ENCODE measurements around the gene NUP93. TPM values are rescaled to one million over a fixed set of nuclear protein-coding genes. Genes with fewer than 3 reads are reported as not detected.
"Not testable (repeated sequence)": the region's sequence is repeated elsewhere in the genome, so short reads cannot be mapped to it uniquely, and the experiment has no call there.

The NUP93 gene
- total RNA-seq, 1 donor from 2014 or later = 92.9 TPM

- H3K27ac Mint-ChIP-seq (ENCODE audit: unreplicated experiment) = no peak overlapping the region
- DNase-seq (ENCODE audit: low spot score) = no peak
- no peaks in the 10 kb centered on the region for H3K36me3 Mint-ChIP-seq (ENCODE audit: low read depth, unreplicated experiment)
- no peak for TF ChIP-seq CTCF (IDR thresholded peaks at IDR 0.05; ENCODE audit: unreplicated experiment)
- peaks cover 6% of the 10 kb centered on the region for H3K4me1 Mint-ChIP-seq (ENCODE audit: unreplicated experiment)
- H3K9me3 Mint-ChIP-seq (ENCODE audit: unreplicated experiment) = no peaks in the 10 kb centered on the region
- H3K4me3 Mint-ChIP-seq (ENCODE audit: unreplicated experiment) = no peak overlapping the region
- peaks cover 8% of the 10 kb centered on the region for H3K27me3 Mint-ChIP-seq (ENCODE audit: unreplicated experiment)
Measured at GRCh38 chr16:56865394-56866062, 135.6 kb downstream of the NUP93 start.

GRCh38 chr16:56866955-56867830 is 137.3 kb downstream of the NUP93 start:
- H3K27me3 Mint-ChIP-seq (ENCODE audit: unreplicated experiment) = peaks cover 4% of the 10 kb centered on the region
- DNase-seq (ENCODE audit: low spot score) = peak; percentile 54
- H3K4me1 Mint-ChIP-seq (ENCODE audit: unreplicated experiment) = no peaks in the 10 kb centered on the region
- no peak overlapping the region for H3K4me3 Mint-ChIP-seq (ENCODE audit: unreplicated experiment)
- no peaks in the 10 kb centered on the region for H3K36me3 Mint-ChIP-seq (ENCODE audit: low read depth, unreplicated experiment)
- peak; percentile 86 for TF ChIP-seq CTCF (IDR thresholded peaks at IDR 0.05; ENCODE audit: unreplicated experiment)
- no peak overlapping the region for H3K27ac Mint-ChIP-seq (ENCODE audit: unreplicated experiment)
- no peaks in the 10 kb centered on the region for H3K9me3 Mint-ChIP-seq (ENCODE audit: unreplicated experiment)

GRCh38 chr16:56868175-56868574 is 138.2 kb downstream of the NUP93 start:
- Mint-ChIP-seq H3K4me1 (ENCODE audit: unreplicated experiment) (no peaks in the 10 kb centered on the region), H3K27ac (ENCODE audit: unreplicated experiment) (no peak overlapping the region), H3K27me3 (ENCODE audit: unreplicated experiment) (peaks cover 4% of the 10 kb centered on the region), H3K36me3 (ENCODE audit: low read depth, unreplicated experiment) (no peaks in the 10 kb centered on the region), H3K4me3 (ENCODE audit: unreplicated experiment) (no peak overlapping the region), H3K9me3 (ENCODE audit: unreplicated experiment) (no peaks in the 10 kb centered on the region)
- DNase-seq (ENCODE audit: low spot score) = no peak
- no peak for TF ChIP-seq CTCF (IDR thresholded peaks at IDR 0.05; ENCODE audit: unreplicated experiment)

GRCh38 chr16:56868766-56869165 is 138.8 kb downstream of the NUP93 start:
- not testable (repeated sequence) for H3K4me1 Mint-ChIP-seq (ENCODE audit: unreplicated experiment); H3K9me3 Mint-ChIP-seq (ENCODE audit: unreplicated experiment); H3K27ac Mint-ChIP-seq (ENCODE audit: unreplicated experiment); H3K27me3 Mint-ChIP-seq (ENCODE audit: unreplicated experiment); H3K4me3 Mint-ChIP-seq (ENCODE audit: unreplicated experiment); H3K36me3 Mint-ChIP-seq (ENCODE audit: low read depth, unreplicated experiment); DNase-seq (ENCODE audit: low spot score)

- peak; percentile 23 for DNase-seq (ENCODE audit: low spot score)
- Mint-ChIP-seq H3K27ac (ENCODE audit: unreplicated experiment) (no peak overlapping the region), H3K4me3 (ENCODE audit: unreplicated experiment) (no peak overlapping the region), H3K36me3 (ENCODE audit: low read depth, unreplicated experiment) (no peaks in the 10 kb centered on the region), H3K27me3 (ENCODE audit: unreplicated experiment) (peaks cover 4% of the 10 kb centered on the region), H3K9me3 (ENCODE audit: unreplicated experiment) (no peaks in the 10 kb centered on the region), H3K4me1 (ENCODE audit: unreplicated experiment) (no peaks in the 10 kb centered on the region)
- peak; percentile 13 for TF ChIP-seq CTCF (IDR thresholded peaks at IDR 0.05; ENCODE audit: unreplicated experiment)
Measured at GRCh38 chr16:56869513-56870275, 139.8 kb downstream of the NUP93 start.
